ENCODE data around the gene PNPLA2.

The PNPLA2 gene

DNA sequence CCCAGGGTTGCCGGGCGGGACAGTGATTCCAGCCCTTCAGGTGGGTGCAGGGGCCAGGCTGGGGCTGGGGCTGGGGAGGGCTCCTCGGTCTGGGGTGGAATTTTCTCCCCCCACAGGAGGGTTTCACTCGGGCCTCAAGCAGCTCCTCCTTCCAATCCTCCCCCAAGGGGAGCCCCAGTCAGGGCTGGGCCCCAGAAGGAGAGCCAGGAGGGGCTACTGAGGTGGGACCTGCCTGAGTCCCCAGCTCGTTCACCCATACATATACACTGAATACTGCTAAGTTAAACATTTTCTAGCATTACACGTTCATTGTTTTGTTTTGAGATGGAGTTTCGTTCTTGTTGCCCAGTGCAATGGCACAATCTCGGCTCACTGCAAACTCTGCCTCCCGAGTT lies 7.5 kb downstream of the PNPLA2 start:
- Histone ChIP-seq H3K27ac (no peak overlapping the region), H3K9ac (no peak overlapping the region; the same call in 1 of the 2 replicates), H2AFZ (ENCODE audit: low read depth) (no peak overlapping the region), H3K79me2 (ENCODE audit: insufficient read depth, low read depth) (no peaks in the 10 kb centered on the region), H3K36me3 (ENCODE audit: insufficient read depth) (no peaks in the 10 kb centered on the region), H4K20me1 (ENCODE audit: insufficient read depth) (no peaks in the 10 kb centered on the region), H3K27me3 (ENCODE audit: insufficient read depth, low read depth) (peaks cover 25% of the 10 kb centered on the region), H3K4me1 (ENCODE audit: low read depth, poor library complexity, severe bottlenecking) (peaks cover 48% of the 10 kb centered on the region), H3K4me3 (IDR thresholded peaks at IDR 0.05; ENCODE audit: insufficient read depth, low read depth, low read length) (no peak overlapping the region), H3K4me2 (peak overlapping the region; percentile 98; the same call in 1 of the 2 replicates)
- TF ChIP-seq, protein P1, sequence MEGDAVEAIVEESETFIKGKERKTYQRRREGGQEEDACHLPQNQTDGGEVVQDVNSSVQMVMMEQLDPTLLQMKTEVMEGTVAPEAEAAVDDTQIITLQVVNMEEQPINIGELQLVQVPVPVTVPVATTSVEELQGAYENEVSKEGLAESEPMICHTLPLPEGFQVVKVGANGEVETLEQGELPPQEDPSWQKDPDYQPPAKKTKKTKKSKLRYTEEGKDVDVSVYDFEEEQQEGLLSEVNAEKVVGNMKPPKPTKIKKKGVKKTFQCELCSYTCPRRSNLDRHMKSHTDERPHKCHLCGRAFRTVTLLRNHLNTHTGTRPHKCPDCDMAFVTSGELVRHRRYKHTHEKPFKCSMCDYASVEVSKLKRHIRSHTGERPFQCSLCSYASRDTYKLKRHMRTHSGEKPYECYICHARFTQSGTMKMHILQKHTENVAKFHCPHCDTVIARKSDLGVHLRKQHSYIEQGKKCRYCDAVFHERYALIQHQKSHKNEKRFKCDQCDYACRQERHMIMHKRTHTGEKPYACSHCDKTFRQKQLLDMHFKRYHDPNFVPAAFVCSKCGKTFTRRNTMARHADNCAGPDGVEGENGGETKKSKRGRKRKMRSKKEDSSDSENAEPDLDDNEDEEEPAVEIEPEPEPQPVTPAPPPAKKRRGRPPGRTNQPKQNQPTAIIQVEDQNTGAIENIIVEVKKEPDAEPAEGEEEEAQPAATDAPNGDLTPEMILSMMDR (conservative IDR thresholded peaks at IDR 0.05; ENCODE audit: low read depth, low read length) = no peak

GRCh38 chr11:826836-827145 lies 8.1 kb downstream of the PNPLA2 start:
- no peaks in the 10 kb centered on the region for H3K79me2 ChIP-seq (ENCODE audit: insufficient read depth, low read depth)
- H3K4me2 ChIP-seq = peak overlapping the region; percentile 98
- peak overlapping the region; percentile 35; the same call in 1 of the 2 replicates for H3K9ac ChIP-seq
- H3K4me1 ChIP-seq (ENCODE audit: low read depth, poor library complexity, severe bottlenecking) = peaks cover 52% of the 10 kb centered on the region
- TF ChIP-seq, protein P1 (conservative IDR thresholded peaks at IDR 0.05; ENCODE audit: low read depth, low read length) = no peak
- no peak overlapping the region for H3K4me3 ChIP-seq (IDR thresholded peaks at IDR 0.05; ENCODE audit: insufficient read depth, low read depth, low read length)
- peaks cover 30% of the 10 kb centered on the region for H3K27me3 ChIP-seq (ENCODE audit: insufficient read depth, low read depth)
- no peaks in the 10 kb centered on the region for H3K36me3 ChIP-seq (ENCODE audit: insufficient read depth)
- no peaks in the 10 kb centered on the region for H4K20me1 ChIP-seq (ENCODE audit: insufficient read depth)
- peak overlapping the region; percentile 76 for H2AFZ ChIP-seq (ENCODE audit: low read depth)
- no peak overlapping the region for H3K27ac ChIP-seq

DNA sequence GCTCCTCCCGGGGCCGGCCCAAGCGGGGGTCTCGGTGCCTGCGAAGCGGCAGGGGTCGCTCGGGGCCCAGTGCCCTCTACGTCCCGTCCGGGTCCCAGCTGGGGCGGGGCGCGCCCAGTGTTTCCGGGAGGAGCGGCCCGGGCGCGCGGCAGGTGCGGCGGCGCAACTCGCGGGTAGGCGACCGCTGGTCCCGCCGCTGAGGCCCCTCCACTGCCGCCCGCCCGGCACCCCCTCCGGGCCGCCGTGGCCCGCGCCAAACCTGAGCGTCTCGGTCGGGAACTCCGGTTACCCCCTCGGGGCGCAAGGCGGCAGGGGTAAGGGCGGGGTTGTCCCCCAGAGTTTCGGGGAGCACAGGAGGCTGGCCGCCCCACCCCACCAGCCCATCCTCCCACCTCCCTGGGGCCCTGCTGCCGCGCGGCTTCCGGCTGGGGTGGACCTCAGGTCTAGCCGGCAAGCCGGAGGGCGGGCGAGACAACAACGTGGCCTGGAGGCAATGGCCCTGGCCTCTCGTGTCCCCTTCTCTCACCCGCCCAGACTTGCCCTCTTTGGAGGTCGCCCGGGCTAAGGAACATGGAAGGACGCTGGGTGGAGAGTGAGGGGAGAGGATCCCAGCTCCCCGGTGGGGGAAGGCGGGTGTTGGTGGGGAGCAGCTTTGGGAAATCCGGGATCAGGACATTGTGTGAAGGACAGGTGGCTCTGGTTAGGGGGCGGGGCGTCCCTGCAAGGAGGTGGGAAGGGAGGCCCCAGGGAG lies 8.6 kb downstream of the PNPLA2 start:
- Histone ChIP-seq H3K9ac (peak overlapping the region; percentile 35; the same call in 1 of the 2 replicates), H3K27ac (no peak overlapping the region), H4K20me1 (ENCODE audit: insufficient read depth) (no peaks in the 10 kb centered on the region), H3K4me1 (ENCODE audit: low read depth, poor library complexity, severe bottlenecking) (peaks cover 57% of the 10 kb centered on the region), H3K36me3 (ENCODE audit: insufficient read depth) (no peaks in the 10 kb centered on the region), H3K79me2 (ENCODE audit: insufficient read depth, low read depth) (no peaks in the 10 kb centered on the region), H3K27me3 (ENCODE audit: insufficient read depth, low read depth) (peaks cover 35% of the 10 kb centered on the region), H2AFZ (ENCODE audit: low read depth) (peak overlapping the region; percentile 76), H3K4me3 (IDR thresholded peaks at IDR 0.05; ENCODE audit: insufficient read depth, low read depth, low read length) (no peak overlapping the region), H3K4me2 (peak overlapping the region; percentile 98)
- TF ChIP-seq, protein P1 (conservative IDR thresholded peaks at IDR 0.05; ENCODE audit: low read depth, low read length) = no peak

GRCh38 chr11:827897-828192 lies 9.1 kb downstream of the PNPLA2 start, which contains the start of gene CRACR2B:
Gene CRACR2B, plus strand, starts transcription at chr11:827919. Its CDS starts 689 bp downstream, at chr11:828608.
- Histone ChIP-seq H3K27me3 (ENCODE audit: insufficient read depth, low read depth) (peaks cover 35% of the 10 kb centered on the region), H3K79me2 (ENCODE audit: insufficient read depth, low read depth) (no peaks in the 10 kb centered on the region), H4K20me1 (ENCODE audit: insufficient read depth) (no peaks in the 10 kb centered on the region), H3K4me3 (IDR thresholded peaks at IDR 0.05; ENCODE audit: insufficient read depth, low read depth, low read length) (no peak within 1 kb of the TSS), H3K36me3 (ENCODE audit: insufficient read depth) (no peaks in the 10 kb centered on the region), H2AFZ (ENCODE audit: low read depth) (peak within 1 kb of the TSS; percentile 76), H3K9ac (peak within 1 kb of the TSS; percentile 35; the same call in 1 of the 2 replicates), H3K4me1 (ENCODE audit: low read depth, poor library complexity, severe bottlenecking) (peaks cover 59% of the 10 kb centered on the region), H3K4me2 (peak within 1 kb of the TSS; percentile 98), H3K27ac (no peak within 1 kb of the TSS)
- TF ChIP-seq, protein P1 (conservative IDR thresholded peaks at IDR 0.05; ENCODE audit: low read depth, low read length) = no peak

All from KMS-11 (cell line).